ENCODE measurements around the gene SEL1L3.
"Not testable (repeated sequence)": the region's sequence is repeated elsewhere in the genome, so short reads cannot be mapped to it uniquely, and the experiment has no call there.

Gene SEL1L3

GRCh38 chr4:25862411-25863346, at the start of gene SEL1L3:
TSS of gene SEL1L3 (minus strand) at chr4:25862988. CDS start at chr4:25862836, 152 bp downstream.
- DNase-seq, result peak; percentile 63 to 65

- no peak for DNase-seq
Observed at GRCh38 chr4:25911356-25911755, 48.6 kb upstream of the SEL1L3 start.

- no peak for DNase-seq
Observed at GRCh38 chr4:25908491-25908901, 45.7 kb upstream of the SEL1L3 start.

DNA sequence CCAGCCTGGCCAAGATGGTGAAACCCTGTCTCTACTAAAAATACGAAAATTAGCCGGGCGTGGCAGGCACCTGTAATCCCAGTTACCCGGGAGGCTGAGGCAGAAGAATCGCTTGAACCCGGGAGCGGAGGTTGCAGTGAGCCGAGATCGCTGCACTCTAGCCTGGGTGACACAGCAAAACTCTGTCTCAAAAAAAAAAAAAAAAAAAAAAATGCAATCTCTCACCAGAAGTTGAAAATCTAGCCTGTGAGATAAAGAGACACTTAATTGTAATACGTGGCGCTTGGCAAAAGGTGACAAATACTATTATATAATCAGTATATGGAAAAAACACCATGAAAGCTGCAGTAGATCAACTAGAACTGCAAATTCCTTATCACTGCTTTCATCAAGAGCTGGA, 43.3 kb upstream of the SEL1L3 start:
- not testable (repeated sequence) for DNase-seq

DNA sequence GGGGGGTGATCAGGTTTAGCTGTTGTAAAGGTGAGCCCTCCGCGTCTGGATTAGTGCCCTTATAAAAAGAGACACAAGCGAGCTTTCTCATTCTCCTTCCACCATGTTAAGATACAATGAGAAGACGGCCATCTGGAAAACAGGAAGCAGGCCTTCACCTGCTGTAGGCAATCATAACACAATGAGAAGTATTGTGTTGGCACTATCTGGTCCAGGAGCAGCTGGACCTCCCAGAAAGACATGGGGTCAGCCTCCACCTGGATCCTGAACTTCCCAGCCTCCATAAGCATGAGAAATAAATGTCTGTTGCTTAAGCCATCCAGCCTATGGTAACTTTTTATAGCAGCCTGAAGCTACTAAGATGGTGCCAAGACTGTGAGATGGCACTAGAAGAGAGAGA, 42.6 kb upstream of the SEL1L3 start:
- no peak for DNase-seq

- no peak for DNase-seq
Observed at GRCh38 chr4:25904748-25905082, 41.9 kb upstream of the SEL1L3 start.

DNA sequence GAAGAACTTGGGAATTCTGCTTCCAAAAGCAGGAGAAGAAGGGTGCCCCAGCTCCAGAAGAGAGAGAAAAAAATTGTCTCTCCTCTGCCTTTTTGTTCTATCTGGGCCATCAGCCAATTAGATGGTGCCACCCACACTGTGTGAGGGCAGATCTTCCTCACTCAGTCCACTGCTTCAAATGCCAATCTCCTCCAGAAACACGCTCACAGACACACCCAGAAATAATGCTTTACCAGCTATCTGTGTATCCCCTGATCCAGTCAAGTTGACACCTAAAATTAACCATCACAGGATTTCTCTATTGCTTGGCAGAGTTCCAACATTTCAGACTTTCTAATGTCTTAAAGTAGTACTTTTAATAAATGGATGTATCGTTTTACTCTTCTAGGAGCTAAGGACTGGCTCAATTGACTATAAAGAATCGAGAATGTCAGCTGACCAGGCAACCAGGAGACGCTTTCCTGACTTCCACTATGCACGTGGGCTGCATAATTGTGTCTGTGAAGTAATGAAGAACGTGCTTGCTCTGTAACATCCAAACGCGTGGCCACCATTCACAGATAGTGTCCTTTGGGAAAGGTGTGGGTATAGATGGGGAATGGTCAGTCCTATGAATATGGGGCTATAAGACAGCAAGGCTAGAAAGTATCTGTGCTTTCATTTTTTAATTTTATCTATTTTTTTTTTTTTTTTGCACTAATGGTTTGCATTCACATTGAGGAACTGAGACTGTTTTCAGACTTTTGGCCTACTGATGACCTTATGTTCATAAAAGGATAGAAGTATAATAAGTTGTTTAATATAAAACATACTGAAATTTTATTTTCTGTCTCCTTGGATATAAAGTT, 41.3 kb upstream of the SEL1L3 start:
- DNase-seq, result no peak

- DNase-seq, result no peak
Observed at GRCh38 chr4:25901030-25901430, 38.2 kb upstream of the SEL1L3 start.

- no peak for DNase-seq
Observed at GRCh38 chr4:25900310-25900709, 37.5 kb upstream of the SEL1L3 start.

DNA sequence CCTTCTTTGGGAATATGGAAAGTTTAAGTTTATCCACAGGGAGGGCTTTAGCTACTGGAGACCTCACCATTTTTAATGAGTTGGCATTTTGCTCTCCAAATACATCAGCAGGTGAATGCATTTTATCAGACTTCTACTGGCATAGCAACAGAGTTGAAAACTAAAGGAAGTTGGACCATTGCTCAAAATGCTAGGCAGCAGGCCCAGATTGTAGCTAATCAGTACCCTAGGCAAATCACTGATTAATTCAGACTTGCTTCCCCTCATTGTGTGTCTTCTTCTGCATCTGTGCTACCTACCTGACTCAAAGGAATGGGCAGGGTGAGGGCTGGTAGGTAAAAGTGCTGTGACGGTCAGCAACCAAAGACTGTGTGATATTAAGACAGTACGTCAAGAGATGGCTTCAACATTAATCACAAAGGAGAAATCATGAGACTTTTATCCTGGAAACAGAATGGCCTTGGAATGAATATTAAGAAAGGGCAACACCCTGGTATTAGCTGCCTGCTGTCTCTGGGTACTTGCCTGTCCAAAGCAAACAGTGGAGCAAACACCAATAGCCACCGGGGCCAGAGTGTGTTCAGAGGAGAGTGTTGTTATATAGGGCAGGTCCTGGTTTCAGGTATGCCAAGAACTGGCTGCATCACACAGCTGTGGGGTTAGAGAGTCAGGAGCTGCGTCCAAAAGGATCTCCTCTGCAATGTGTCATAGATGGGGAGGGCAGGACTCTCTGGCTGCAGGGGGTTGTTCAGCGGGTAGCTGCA, 34.2 kb upstream of the SEL1L3 start:
- DNase-seq, result no peak

- no peak for DNase-seq
Observed at GRCh38 chr4:25892796-25893195, 30.0 kb upstream of the SEL1L3 start.

DNA sequence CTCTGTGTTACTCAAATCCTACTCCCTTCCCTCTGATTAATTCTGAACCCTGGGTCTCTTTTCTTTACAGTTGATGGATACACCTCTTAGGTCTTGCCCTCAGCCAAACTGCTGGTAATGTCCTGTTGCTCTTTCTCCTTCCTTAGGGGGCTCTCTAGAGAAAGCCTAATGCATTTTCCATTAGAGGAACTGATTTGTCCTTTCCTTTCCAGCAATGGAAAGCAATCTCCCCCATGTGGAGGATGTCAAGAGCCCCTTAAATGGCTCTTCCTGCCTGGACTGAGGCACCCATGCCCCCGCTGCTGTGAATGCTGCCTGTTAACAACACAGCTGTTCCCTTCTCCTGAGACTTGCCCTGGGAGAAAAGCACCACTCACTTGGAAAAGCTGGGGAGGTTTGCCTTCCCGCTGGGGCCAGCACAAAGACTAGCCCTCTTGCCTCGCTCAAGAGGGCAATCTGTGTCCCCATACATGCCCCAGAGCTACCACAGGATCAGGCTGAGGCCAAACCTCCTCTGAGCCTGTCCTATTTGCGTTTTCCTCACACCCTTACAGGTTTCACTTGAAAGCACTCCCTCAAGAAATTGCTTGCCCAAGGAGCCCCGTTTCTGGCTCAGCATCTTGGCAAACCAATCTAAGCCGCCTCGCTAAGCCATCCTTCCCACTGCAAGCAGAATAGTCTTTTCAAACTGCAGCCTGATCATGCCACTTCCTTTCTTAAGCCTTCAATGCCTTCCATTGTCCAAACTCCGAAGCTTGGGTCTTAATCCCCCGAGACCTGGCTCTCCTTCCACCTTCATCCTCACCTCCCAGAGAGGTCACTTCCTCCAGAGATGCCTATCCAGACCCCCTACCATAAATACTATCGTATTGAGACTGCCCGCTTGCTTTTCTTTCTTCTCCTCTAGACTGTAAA, 28.0 kb upstream of the SEL1L3 start:
- DNase-seq, result no peak

- DNase-seq, result no peak
Observed at GRCh38 chr4:25889589-25890503, 27.1 kb upstream of the SEL1L3 start.

GRCh38 chr4:25888781-25889180, 26.0 kb upstream of the SEL1L3 start:
- DNase-seq, result no peak

- no peak for DNase-seq
Observed at GRCh38 chr4:25884031-25884782, 21.4 kb upstream of the SEL1L3 start.

- no peak for DNase-seq
Observed at GRCh38 chr4:25883565-25883964, 20.8 kb upstream of the SEL1L3 start.

DNA sequence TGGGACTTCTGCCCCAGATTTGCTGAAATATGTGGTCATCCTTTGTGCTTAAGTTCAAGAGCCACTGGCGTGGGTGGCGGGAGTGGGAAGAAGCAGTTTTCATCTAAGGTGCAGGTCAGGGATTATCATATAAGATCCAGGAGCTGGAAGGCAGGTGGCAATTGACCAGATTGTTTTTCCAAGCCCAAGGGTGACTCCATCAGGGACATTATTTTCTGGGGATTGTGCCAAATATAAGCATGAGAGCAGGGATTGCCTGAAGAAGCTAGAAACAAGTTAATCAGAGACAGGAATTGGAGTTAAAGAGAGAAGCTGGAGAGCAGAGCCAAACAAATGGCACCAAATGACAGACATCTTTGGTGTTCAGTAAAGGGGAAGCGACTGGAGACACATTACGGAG, 19.4 kb upstream of the SEL1L3 start:
- no peak for DNase-seq

- no peak for DNase-seq
Observed at GRCh38 chr4:25881193-25881592, 18.4 kb upstream of the SEL1L3 start.

DNA sequence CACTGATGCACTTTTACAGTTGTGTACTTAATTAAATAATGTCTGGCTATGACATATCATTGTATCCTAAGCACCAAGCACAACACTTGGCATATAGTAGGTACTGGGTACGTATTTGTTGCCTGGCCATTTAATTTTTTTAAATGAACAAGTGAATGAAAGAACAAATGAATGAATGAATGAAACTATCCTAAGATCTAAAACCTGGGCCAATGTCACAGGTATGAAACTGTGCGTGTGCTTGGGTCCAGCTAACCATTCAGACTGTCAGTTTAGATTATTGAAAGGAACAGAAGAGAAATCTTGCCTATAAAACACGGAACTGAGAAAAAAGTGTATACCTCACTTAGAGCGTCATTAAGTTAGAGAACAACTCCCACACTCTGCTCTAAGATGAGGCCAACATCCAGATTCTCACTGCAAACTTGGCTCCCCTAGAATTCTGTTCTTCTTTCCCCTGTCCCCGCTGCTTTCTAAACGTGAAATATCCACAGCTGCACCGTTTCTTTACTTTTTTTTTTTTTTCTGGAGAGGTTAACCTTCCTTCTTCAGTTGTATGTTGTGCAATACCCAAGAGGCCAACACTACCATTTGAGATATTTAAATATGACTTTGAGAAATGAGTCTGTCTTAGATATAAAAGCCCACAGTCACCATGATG, 17.3 kb upstream of the SEL1L3 start:
- no peak for DNase-seq

DNA sequence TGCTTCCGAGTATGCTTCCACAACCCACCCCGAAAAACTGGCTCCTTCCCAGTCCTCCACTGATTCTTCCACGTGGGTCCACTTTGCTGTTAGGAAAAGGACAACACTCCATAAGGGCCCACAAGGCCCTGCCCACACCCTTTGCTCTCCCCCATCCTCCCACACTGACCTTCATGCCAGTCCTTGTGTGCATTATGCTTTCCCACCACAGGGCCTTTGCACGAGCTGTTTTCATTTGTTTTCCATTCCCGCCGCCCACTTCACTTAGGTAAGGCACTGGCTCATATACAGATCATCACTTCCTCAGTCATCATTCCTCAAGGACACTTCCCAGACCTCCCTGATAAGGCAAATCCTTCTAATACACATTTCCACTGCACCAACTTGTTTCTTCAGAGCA, 16.8 kb upstream of the SEL1L3 start:
- DNase-seq, result no peak

Measured in activated CD4-positive, alpha-beta T cell treated with anti-CD3 and anti-CD28 coated beads, Interleukin-2, amount 50 U/mL, for 48 hours (primary cell).